Measurements from ENCODE around the gene GRK5.

DNA sequence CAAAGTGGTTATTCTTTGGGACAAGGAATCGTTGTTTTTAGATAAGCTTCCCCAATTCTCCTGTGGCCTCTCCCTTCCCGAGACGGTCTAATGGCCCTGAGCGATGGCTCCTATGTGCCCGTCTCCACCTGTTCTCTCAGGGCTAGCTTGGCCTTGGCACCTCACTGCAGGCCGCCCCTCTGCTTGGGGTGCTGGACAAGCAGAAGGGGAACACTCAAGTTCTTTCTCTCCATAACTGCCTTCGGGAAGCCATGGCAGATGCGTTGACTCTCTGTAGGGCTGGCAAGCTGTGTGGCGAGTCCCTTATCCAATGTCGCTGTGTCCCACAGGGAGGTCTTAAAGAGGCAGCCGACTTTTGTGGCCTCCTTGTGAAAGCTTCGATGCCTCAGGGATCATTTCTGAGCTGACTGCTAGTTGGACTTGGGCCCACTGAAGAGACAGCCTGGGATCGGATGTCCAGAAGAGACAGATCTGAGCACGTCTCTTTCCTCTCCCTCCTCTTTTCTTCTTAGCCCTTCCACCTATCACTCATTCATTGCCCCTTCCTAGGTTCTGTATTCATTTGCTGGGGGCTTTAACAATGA, 70.8 kb downstream of the GRK5 start:
- TF ChIP-seq, protein P1, sequence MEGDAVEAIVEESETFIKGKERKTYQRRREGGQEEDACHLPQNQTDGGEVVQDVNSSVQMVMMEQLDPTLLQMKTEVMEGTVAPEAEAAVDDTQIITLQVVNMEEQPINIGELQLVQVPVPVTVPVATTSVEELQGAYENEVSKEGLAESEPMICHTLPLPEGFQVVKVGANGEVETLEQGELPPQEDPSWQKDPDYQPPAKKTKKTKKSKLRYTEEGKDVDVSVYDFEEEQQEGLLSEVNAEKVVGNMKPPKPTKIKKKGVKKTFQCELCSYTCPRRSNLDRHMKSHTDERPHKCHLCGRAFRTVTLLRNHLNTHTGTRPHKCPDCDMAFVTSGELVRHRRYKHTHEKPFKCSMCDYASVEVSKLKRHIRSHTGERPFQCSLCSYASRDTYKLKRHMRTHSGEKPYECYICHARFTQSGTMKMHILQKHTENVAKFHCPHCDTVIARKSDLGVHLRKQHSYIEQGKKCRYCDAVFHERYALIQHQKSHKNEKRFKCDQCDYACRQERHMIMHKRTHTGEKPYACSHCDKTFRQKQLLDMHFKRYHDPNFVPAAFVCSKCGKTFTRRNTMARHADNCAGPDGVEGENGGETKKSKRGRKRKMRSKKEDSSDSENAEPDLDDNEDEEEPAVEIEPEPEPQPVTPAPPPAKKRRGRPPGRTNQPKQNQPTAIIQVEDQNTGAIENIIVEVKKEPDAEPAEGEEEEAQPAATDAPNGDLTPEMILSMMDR (IDR thresholded peaks at IDR 0.05): no peak
- no peak for TF ChIP-seq POLR2A (IDR thresholded peaks at IDR 0.05)

All from lower leg skin (tissue), 3 donors.